ENCODE results near the gene RACGAP1.

DNA sequence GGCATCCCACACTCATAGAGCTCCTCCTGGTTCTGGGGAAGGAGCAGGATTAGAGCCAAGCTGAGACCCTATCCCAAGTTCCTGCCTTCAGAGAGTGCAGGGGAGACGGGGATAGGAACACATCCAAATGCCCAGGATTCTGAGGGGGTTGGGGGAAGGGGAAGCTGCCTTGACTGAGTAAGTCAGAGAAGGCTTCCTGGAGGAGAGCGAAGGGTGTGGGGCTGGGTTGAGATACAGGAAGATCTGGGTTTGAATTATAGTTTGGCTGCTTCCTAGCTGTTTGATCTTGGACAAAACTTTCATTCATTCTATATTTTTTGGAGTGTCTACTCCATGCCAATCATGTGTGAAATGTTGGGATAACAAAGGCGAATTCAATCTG is 82.8 kb downstream of the RACGAP1 start:
- TF ChIP-seq CTCF (IDR thresholded peaks at IDR 0.05; ENCODE audit: low read length) = no peak
- TF ChIP-seq EZH2 (IDR thresholded peaks at IDR 0.05; ENCODE audit: borderline replicate concordance, low read length) = no peak
